ACHN (cell line): Measurements from ENCODE around the gene MLPH.
"Not testable (repeated sequence)": the region's sequence is repeated elsewhere in the genome, so short reads cannot be mapped to it uniquely, and the experiment has no call there.

Source experiments
- DNase-seq: peaks from one replicate; pipeline ENCODE4 v3.0.0-alpha.2; 2015
- in situ Hi-C: cut with HindIII; loops from 2 replicates; pipeline ENCODE4 v1.10.0; 2017; ENCODE audit warnings: low sequenced_read_pairs, low pct_ligation_motif_present, low pct_unique_long_range_greater_than_20kb

The MLPH gene

GRCh38 chr2:237585590-237586221, 98.7 kb downstream of the MLPH start:
- in situ Hi-C loops, result no loop called here
- DNase-seq, result no peak

- in situ Hi-C loops, result no loop called here
- no peak for DNase-seq
Observed at GRCh38 chr2:237588044-237588696, 101.1 kb downstream of the MLPH start.

GRCh38 chr2:237590272-237591140, 103.5 kb downstream of the MLPH start, which contains the start of gene RAB17:
Gene RAB17, minus strand, starts transcription at chr2:237590734. Its CDS starts 4,580 bp downstream, at chr2:237586154.
- peak; percentile 45 for DNase-seq
- in situ Hi-C loops, result no loop called here

- no peak for DNase-seq
- in situ Hi-C loops, result no loop called here
Observed at GRCh38 chr2:237591141-237591881, 104.3 kb downstream of the MLPH start.

GRCh38 chr2:237592425-237592980, 105.5 kb downstream of the MLPH start:
- in situ Hi-C loops, result no loop called here
- DNase-seq, result no peak

GRCh38 chr2:237593036-237593435, 106.0 kb downstream of the MLPH start:
- no peak for DNase-seq
- in situ Hi-C loops, result no loop called here

GRCh38 chr2:237593596-237594320, 106.7 kb downstream of the MLPH start:
- in situ Hi-C loops, result no loop called here
- no peak for DNase-seq

GRCh38 chr2:237594514-237594871, 107.4 kb downstream of the MLPH start:
- in situ Hi-C loops, result no loop called here
- no peak for DNase-seq

GRCh38 chr2:237595829-237596519, 108.9 kb downstream of the MLPH start:
- in situ Hi-C loops, DNase-seq: not testable (repeated sequence)

- no peak for DNase-seq
- in situ Hi-C loops, result no loop called here
Observed at GRCh38 chr2:237596520-237597195, 109.6 kb downstream of the MLPH start.

- DNase-seq, result no peak
- in situ Hi-C loops, result no loop called here
Observed at GRCh38 chr2:237597196-237598145, 110.4 kb downstream of the MLPH start.

- no peak for DNase-seq
- in situ Hi-C loops, result no loop called here
Observed at GRCh38 chr2:237598468-237599208, 111.6 kb downstream of the MLPH start.

GRCh38 chr2:237599465-237600110, 112.5 kb downstream of the MLPH start:
- DNase-seq, result no peak
- in situ Hi-C loops, result no loop called here

- no peak for DNase-seq
- in situ Hi-C loops, result no loop called here
Observed at GRCh38 chr2:237600205-237600846, 113.3 kb downstream of the MLPH start.
